ENCODE measurements around the gene WAPL.

Gene WAPL

GRCh38 chr10:86524225-86524962 is 2.8 kb upstream of the WAPL start:
- no peak for DNase-seq

GRCh38 chr10:86523348-86523747 is 1.8 kb upstream of the WAPL start:
- no peak for DNase-seq

- DNase-seq, result no peak
Measured at GRCh38 chr10:86522510-86522855, 891 bp upstream of the WAPL start.

- DNase-seq, result peak in 1 of 2 experiments; percentile 9
Measured at GRCh38 chr10:86520871-86521677, 518 bp downstream of the WAPL start.

- no peak for DNase-seq
Measured at GRCh38 chr10:86518781-86519180, 2.8 kb downstream of the WAPL start.

GRCh38 chr10:86512137-86512536 is 9.5 kb downstream of the WAPL start:
- DNase-seq, result no peak

GRCh38 chr10:86511027-86511865 is 10.3 kb downstream of the WAPL start:
- DNase-seq, result no peak

GRCh38 chr10:86509145-86509544 is 12.4 kb downstream of the WAPL start:
- no peak for DNase-seq

- DNase-seq, result no peak
Measured at GRCh38 chr10:86508217-86508616, 13.4 kb downstream of the WAPL start.

- DNase-seq, result no peak
Measured at GRCh38 chr10:86506499-86506898, 15.1 kb downstream of the WAPL start.

- no peak for DNase-seq
Measured at GRCh38 chr10:86506062-86506461, 15.5 kb downstream of the WAPL start.

- no peak for DNase-seq
Measured at GRCh38 chr10:86504510-86504909, 17.1 kb downstream of the WAPL start.

GRCh38 chr10:86500846-86501245 is 20.7 kb downstream of the WAPL start:
- no peak for DNase-seq

GRCh38 chr10:86498598-86498997 is 23.0 kb downstream of the WAPL start:
- no peak for DNase-seq

- no peak for DNase-seq
Measured at GRCh38 chr10:86497621-86498020, 24.0 kb downstream of the WAPL start.

- DNase-seq, result no peak
Measured at GRCh38 chr10:86489960-86490612, 31.5 kb downstream of the WAPL start.

GRCh38 chr10:86489071-86489810 is 32.4 kb downstream of the WAPL start:
- no peak for DNase-seq

GRCh38 chr10:86486856-86487255 is 34.7 kb downstream of the WAPL start:
- DNase-seq, result no peak

GRCh38 chr10:86483664-86484063 is 37.9 kb downstream of the WAPL start:
- DNase-seq, result no peak

- DNase-seq, result no peak
Measured at GRCh38 chr10:86481761-86482160, 39.8 kb downstream of the WAPL start.

- no peak for DNase-seq
Measured at GRCh38 chr10:86480571-86480970, 41.0 kb downstream of the WAPL start.

- no peak for DNase-seq
Measured at GRCh38 chr10:86472061-86472460, 49.5 kb downstream of the WAPL start.
